Stimulated activated naive CD4-positive, alpha-beta T cell (primary cell): Measurements from ENCODE around the gene KIAA1549.
"Not testable (repeated sequence)": the region's sequence is repeated elsewhere in the genome, so short reads cannot be mapped to it uniquely, and the experiment has no call there.

Experiments used
- DNase-seq, 6 experiments: peaks; one replicate each; lab custom pipeline; 2025; lab: John Stamatoyannopoulos, UW

KIAA1549 gene

DNA sequence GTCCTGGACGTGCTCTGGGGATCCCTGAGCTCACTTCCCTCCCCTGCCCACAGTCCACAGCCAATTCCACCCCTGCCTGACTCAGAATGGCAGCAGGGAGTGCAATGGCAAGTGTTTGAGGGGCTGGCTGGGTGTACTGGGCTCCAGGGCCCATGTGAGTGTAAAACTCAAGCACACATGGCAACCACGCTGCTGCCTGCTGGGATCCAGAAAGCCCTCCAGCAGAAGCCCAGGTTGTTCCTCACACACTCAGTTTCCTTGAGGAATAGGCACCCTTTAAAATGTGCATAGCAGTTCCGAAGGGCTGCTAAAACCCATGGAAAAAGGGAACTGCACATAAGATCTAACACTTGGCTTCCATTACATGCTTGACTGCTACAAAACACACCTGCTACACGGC, 171.8 kb downstream of the KIAA1549 start:
- no peak for DNase-seq

DNA sequence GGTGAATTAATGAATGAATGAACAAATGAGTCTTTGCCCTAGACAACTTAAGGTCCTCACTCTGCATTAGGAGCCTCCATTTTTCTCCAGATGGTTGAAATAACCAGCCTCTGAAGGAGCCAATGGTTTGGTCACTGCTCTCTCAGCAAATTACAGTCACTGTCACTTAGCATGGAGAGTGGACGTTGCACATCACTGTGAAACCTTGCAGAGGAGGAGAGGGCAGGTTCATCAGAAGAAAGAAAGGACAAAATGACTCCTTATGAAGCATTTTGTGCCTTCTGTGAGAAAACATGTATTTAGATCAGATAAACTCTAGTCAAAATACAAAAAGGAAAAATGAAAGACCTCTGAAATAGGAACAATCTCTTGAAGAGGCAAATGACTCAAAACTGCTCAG, 176.6 kb downstream of the KIAA1549 start:
- DNase-seq, result no peak

DNA sequence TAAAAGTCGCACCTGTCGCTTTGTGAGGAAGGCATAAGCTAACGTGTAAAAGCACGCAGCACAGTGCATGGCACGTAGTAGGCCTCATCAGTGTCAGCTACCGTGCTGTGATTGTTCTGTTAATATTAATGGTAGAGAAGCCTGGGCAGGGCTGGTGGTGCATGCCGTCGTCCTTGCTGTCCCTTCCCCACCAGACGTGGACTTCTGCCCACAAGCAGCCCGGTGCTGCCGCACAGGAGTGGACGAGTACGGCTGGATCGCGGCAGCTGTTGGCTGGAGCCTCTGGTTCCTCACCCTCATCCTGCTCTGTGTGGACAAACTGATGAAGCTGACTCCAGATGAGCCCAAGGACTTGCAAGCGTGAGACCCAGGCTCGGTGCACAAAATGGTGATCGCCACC, 178.5 kb downstream of the KIAA1549 start:
- DNase-seq, result no peak

DNA sequence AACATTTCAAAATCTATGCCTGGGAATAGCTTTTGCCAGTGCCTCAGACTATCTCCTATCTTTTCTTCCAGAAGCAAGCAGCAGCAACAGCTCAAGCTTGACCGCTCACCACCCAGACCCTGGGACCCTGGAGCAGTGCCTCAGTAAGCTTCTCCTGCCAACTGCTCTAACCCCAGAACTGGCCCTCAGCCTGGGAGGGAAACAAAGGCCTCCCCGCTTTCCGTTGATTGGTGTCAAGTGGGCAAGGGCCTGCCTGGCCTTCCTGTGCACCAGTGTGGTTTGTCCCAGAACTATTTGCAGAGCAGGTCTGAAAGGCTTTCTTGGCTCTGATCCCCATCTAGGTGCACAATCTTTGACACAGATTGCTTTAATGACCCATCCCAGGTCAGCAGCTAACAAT, 179.9 kb downstream of the KIAA1549 start:
- DNase-seq, result no peak

DNA sequence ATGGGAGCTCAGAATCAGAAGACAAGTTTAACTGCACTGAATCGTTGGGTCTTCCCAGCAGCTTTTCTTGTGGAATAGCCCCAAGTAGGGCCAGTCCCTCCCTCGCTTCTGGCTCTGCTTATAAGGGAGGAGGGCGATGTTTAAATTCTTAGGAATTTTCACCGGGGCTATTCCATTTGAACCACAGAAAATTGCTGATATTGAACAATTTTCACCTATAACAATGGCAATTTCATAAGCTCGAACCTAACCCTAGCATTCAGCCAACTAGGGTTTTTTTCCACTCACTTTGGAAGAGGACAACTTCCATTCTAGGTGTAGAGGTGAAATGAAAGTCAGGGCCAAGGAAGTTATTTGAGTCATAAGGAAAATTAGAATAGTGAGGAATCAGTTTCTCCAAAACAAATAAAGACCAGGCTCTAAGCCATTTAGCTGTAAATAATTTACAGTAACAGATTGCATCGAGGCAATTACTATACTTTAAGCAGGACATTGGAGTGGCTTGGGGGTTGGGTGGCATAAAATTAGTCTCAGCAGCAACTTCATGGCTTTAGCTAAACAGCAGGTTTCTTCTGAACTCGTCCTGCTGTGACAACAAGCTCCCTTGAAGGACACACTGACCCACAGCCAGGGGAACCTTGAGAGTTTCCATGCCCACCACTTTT, 181.7 kb downstream of the KIAA1549 start:
- DNase-seq, result no peak

DNA sequence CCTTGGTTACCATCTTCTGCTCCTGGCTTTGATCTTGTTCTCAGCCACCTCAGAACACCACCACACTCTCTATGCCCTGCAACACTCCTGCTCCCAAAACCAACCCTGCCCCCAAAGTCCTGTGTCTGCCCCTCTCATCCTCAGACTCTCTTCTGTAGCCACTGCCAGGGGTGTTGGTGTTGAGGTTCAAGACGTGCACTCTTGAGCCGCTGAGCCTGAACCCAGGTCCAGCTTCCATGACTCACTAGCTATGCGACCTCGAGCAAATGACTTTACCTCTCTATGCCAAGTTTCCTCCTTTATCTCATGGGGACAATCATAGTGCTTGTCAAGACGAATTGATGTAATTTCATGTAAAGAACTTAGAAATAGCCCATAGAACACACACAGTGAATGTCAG, 182.4 kb downstream of the KIAA1549 start:
- DNase-seq, result no peak

DNA sequence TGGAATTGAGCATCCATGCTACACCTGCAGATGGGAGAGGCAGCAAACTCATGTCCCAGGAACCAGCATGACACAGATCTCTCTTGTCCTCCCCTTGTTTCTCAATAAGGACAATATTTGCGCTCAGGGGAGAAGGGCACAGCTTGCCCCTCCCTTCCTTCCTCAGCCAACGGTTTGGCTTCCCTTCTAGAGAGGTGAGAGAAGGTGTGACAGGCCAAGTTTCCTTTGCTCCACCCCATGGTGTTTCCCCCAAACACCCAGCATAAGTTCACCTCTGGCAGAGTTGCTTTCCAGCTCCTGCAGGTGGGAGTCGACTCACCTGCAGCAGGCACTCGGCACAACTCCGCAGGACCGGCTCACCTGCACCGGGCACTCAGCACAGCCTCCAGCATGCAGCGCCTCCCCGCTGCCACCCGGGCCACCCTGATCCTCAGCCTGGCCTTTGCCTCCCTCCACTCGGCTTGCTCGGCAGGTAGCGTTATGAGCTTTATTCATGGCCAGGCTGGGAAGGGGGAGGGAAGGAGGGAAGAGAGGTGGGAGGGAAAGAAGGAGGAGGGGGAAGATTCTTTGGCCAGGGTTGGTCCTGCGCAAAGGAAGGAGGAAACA, 183.4 kb downstream of the KIAA1549 start, which contains the start of the genes ATP6V0A4 and TMEM213:
Gene ATP6V0A4, minus strand, starts transcription at position 482 of the 606 bp plus-strand sequence. CDS start 26,949 bp downstream, outside the sequence.
Gene TMEM213, plus strand, starts transcription at position 280 of the 606 bp plus-strand sequence. Its CDS starts 111 bp downstream, at position 391.
- DNase-seq, result no peak

DNA sequence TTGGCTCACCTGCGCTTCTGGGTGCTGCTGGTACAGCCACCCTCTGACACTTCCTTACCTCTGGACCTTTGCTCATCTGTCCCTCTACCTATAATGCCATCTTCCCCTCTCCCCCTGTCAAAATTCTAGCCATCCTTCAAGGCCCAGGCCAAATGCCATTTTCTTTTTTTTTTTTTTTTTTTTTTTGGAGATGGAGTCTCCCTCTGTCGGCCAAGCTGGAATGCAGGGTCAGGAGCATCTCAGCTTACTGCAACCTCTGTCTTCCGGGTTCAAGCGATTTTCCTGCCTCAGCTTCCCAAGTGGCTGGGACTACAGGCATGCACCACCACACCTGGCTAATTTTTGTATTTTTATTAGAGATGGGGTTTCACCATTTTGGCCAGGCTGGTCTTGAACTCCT, 184.1 kb downstream of the KIAA1549 start:
- not testable (repeated sequence) for DNase-seq

DNA sequence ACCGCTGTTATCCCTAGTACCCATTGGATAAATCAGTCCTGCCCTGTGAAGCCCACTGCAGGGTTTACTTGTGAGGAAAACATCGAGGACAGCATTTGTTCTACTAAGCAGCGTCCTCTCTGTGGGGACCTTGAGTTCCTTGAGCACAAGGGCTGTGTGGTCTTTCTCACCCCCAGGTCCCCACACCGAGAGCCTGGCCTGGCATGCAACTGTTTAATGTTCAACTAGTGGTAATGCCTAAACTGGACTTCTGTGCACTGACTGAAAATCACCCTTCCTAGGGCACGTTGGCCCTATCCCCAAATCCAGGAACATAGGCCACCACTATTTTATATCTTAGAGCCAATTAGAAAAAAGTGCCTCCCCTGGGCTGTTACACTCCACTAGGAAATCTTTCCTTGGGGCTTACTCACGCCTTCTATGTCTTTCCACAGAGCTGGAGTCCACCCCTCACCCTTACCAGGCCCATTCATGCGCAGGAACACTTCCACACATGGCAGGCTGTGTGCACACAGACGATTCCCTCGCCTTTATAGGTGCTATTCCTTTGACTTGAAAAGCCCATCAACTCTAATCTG, 185.1 kb downstream of the KIAA1549 start:
- DNase-seq, result no peak

DNA sequence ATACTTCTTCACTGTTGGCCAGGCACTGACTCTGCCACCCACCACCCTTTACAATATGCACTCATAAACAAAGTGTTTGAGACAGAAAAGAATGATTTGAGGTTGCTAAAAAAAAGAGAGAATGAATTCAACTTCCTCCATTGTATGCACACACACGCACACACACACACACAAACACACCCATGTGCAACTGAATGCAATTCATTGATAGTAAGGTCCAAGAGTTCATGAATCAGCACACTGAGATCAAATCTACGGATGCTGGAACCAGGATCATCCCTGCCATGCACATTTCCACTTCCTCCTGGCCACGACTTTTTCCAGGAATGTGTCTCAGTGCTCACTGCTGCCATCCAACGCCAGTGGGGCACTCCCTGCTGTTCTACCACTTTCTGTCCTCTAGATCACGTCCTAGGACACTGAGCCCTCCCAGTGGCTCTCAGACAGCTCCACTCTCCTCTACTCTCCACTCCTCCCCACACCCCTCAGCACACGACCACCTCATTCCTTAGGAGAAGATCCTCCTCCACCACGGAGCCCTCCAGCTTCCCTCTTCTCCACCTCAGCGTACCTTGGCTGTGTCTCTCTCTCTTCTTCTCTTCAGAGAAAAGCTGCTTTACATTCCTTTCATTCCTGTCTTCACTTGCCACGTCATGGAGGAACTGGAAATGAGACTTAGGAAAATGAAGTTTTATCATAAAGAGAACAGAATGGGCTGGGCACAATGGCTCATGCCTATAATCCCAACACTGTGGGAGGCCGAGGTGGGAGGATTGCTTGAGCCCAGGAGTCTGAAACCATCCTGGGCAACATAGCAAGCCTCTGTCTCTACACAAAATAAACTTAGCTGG, 195.4 kb downstream of the KIAA1549 start:
- no peak for DNase-seq

DNA sequence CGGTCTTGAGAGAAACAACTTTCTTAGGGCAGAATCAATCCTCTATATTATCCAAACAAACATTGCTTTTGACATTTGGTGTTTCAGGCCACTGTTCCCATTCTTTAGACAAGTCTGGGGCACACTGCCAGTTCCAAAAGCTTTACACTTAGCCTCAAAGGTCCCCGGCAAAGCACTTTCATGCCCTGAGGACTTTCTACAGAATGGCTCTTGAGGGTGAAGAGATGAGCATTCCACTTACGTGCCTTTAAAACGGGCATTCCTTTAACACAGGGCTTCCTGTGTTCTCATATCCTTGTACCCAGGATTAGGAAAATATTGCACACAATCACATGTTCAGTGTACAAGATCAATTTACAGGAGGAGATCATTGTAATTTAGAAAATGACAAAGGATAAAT, 196.5 kb downstream of the KIAA1549 start:
- no peak for DNase-seq
